Activated naive CD4-positive, alpha-beta T cell (primary cell): ENCODE data around the gene RTBDN.
"Not testable (repeated sequence)": the region's sequence is repeated elsewhere in the genome, so short reads cannot be mapped to it uniquely, and the experiment has no call there.

ENCODE experiments used
- DNase-seq, 4 experiments: peaks; one replicate each; lab custom pipeline; 2025; lab: John Stamatoyannopoulos, UW

RTBDN gene

GRCh38 chr19:12858041-12858928 lies 23.9 kb upstream of the RTBDN start:
- no peak for DNase-seq

GRCh38 chr19:12856653-12857052 lies 22.3 kb upstream of the RTBDN start:
- DNase-seq: no peak

GRCh38 chr19:12847159-12848139 lies 13.1 kb upstream of the RTBDN start:
- peak; percentile 60 to 87 (median 81) for DNase-seq

- not testable (repeated sequence) for DNase-seq
Measured at GRCh38 chr19:12846613-12847012, 12.2 kb upstream of the RTBDN start.

- DNase-seq: no peak
Measured at GRCh38 chr19:12843999-12844732, 9.8 kb upstream of the RTBDN start.

GRCh38 chr19:12843328-12843727 lies 8.9 kb upstream of the RTBDN start:
- no peak for DNase-seq

GRCh38 chr19:12842511-12842910 lies 8.1 kb upstream of the RTBDN start:
- no peak for DNase-seq

GRCh38 chr19:12841094-12841493 lies 6.7 kb upstream of the RTBDN start:
- no peak for DNase-seq

GRCh38 chr19:12840091-12841079 lies 6.0 kb upstream of the RTBDN start:
- DNase-seq: no peak

GRCh38 chr19:12838886-12839756 lies 4.7 kb upstream of the RTBDN start:
- DNase-seq: no peak

GRCh38 chr19:12838182-12838885 lies 4.0 kb upstream of the RTBDN start, which contains the start of gene MAST1:
MAST1 (plus strand) TSS chr19:12838515; CDS start chr19:12838573, 58 bp downstream.
- DNase-seq: peak in 1 of 4 experiments; percentile 37

- no peak for DNase-seq
Measured at GRCh38 chr19:12837225-12837624, 2.8 kb upstream of the RTBDN start.

GRCh38 chr19:12836529-12836863 lies 2.1 kb upstream of the RTBDN start:
- no peak for DNase-seq

GRCh38 chr19:12834976-12835757 lies 788 bp upstream of the RTBDN start:
- no peak for DNase-seq

GRCh38 chr19:12833738-12834565 lies 427 bp downstream of the RTBDN start:
- no peak for DNase-seq

GRCh38 chr19:12833418-12833737 lies 1.0 kb downstream of the RTBDN start:
- no peak for DNase-seq

GRCh38 chr19:12828494-12828893 lies 5.9 kb downstream of the RTBDN start:
- no peak for DNase-seq
